IMR-90 (cell line): ENCODE results near the gene HNF1B. TPM values are rescaled to one million over a fixed set of nuclear protein-coding genes. Genes with fewer than 3 reads are reported as not detected.

ENCODE experiments used
- ATAC-seq: fragments of 200-7000 bp; cut with Tn5 transposase; 2 replicates; pipeline ENCODE4 v1.9.1; 2020; ENCODE audit warnings: low read depth, mild to moderate bottlenecking, moderate library complexity
- BruUV-seq: library from RNA; stranded (reverse); fragments of 400-500 nt; replicated peaks from 2 replicates; lab custom pipeline; 2021; lab: Mats Ljungman, UMichigan
- CTCF ChIA-PET: fragments of 300-600 bp; formaldehyde crosslinking; extraction: SDS; loops from one replicate; lab custom pipeline; 2021; ENCODE audit warnings: antibody characterized with exemption; lab: Yijun Ruan, JAX
- POLR2A ChIA-PET: fragments of 300-600 bp; sonication (Branson Sonifier 250); formaldehyde crosslinking; loops from one replicate; lab custom pipeline; 2022; ENCODE audit warnings: antibody characterized with exemption; ENCODE audit not compliant: unreplicated experiment; lab: Charles Lee
- DNase-seq: peaks from one replicate; pipeline ENCODE4 v3.0.0; 2013
- H2AFZ ChIP-seq: replicated peaks from 2 replicates; pipeline ENCODE3; 2013; ENCODE audit warnings: low read length, mild to moderate bottlenecking; ENCODE audit not compliant: poor library complexity
- H2AK5ac ChIP-seq: 2 replicates; pipeline ENCODE4 v1.6.1; 2013; ENCODE audit warnings: low read depth, low read length, inconsistent platforms
- H2AK9ac ChIP-seq: replicated peaks from 2 replicates; pipeline ENCODE3; 2013; ENCODE audit warnings: mild to moderate bottlenecking, low read depth, low read length, moderate library complexity; ENCODE audit not compliant: poor library complexity
- H2BK120ac ChIP-seq: 2 replicates; pipeline ENCODE4 v1.6.1; 2013; ENCODE audit warnings: low read depth, low read length, inconsistent platforms
- H2BK15ac ChIP-seq: 3 replicates; pipeline ENCODE4 v1.6.1; 2013; ENCODE audit warnings: low read depth, low read length, inconsistent platforms
- H2BK20ac ChIP-seq: 2 replicates; pipeline ENCODE4 v1.6.1; 2013; ENCODE audit warnings: low read depth, mild to moderate bottlenecking, inconsistent platforms, low read length, moderate library complexity
- H2BK5ac ChIP-seq: 2 replicates; pipeline ENCODE4 v1.6.1; 2013; ENCODE audit warnings: mild to moderate bottlenecking, low read depth, low read length, inconsistent platforms; ENCODE audit not compliant: poor library complexity, severe bottlenecking
- H3K14ac ChIP-seq: replicated peaks from 2 replicates; pipeline ENCODE4 v1.6.1; 2013; ENCODE audit warnings: low read depth, low read length, inconsistent platforms
- H3K18ac ChIP-seq: 2 replicates; pipeline ENCODE4 v1.6.1; 2013; ENCODE audit warnings: low read depth, low read length, control low read depth
- H3K23ac ChIP-seq: 2 replicates; pipeline ENCODE4 v1.6.1; 2013; ENCODE audit warnings: low read depth, low read length, inconsistent platforms
- H3K27ac ChIP-seq: 2 replicates; pipeline ENCODE4 v1.5.1; 2013; ENCODE audit warnings: mild to moderate bottlenecking, control low read depth, low read length; ENCODE audit not compliant: insufficient read depth
- H3K27me3 ChIP-seq: 2 replicates; pipeline ENCODE4 v1.6.1; 2013; ENCODE audit warnings: low read length; ENCODE audit not compliant: control insufficient read depth, insufficient read depth
- H3K36me3 ChIP-seq: 2 replicates; pipeline ENCODE4 v1.6.1; 2013; ENCODE audit warnings: low read length, mixed read lengths; ENCODE audit not compliant: control insufficient read depth, insufficient read depth
- H3K4ac ChIP-seq: 2 replicates; pipeline ENCODE4 v1.6.1; 2013; ENCODE audit warnings: low read depth, low read length, inconsistent platforms
- H3K4me1 ChIP-seq: 2 replicates; pipeline ENCODE4 v1.6.1; 2013; ENCODE audit warnings: low read length, mixed read lengths; ENCODE audit not compliant: control insufficient read depth, insufficient read depth
- H3K4me2 ChIP-seq: 2 replicates; pipeline ENCODE4 v1.6.1; 2013; ENCODE audit warnings: low read depth, mild to moderate bottlenecking, control low read depth, low read length, moderate library complexity
- H3K4me3 ChIP-seq: 2 replicates; pipeline ENCODE4 v1.5.1; 2013; ENCODE audit warnings: low read depth, mild to moderate bottlenecking, control low read depth, low read length, moderate library complexity; ENCODE audit not compliant: insufficient read depth
- H3K56ac ChIP-seq: 2 replicates; pipeline ENCODE4 v1.6.1; 2013; ENCODE audit warnings: low read length, inconsistent platforms; ENCODE audit not compliant: insufficient read depth; ENCODE audit errors: extremely low read depth
- H3K79me1 ChIP-seq, 2 experiments: 2 replicates each; pipeline ENCODE4 v1.6.1; 2013; ENCODE audit warnings: low read length in 2 of 2, inconsistent platforms in 1 of 2, low read depth in 1 of 2
- H3K9ac ChIP-seq: 2 replicates; pipeline ENCODE4 v1.6.1; 2013; ENCODE audit warnings: low read depth, low read length, control low read depth
- H3K9me1 ChIP-seq: 2 replicates; pipeline ENCODE4 v1.6.1; 2013; ENCODE audit warnings: low read length, inconsistent platforms; ENCODE audit not compliant: insufficient read depth
- H3K9me3 ChIP-seq: 2 replicates; pipeline ENCODE4 v1.6.1; 2013; ENCODE audit warnings: low read length; ENCODE audit not compliant: control insufficient read depth, insufficient read depth
- H4K20me1 ChIP-seq: 2 replicates; pipeline ENCODE4 v1.6.1; 2013; ENCODE audit warnings: low read length, inconsistent platforms; ENCODE audit not compliant: insufficient read depth
- H4K5ac ChIP-seq: 2 replicates; pipeline ENCODE4 v1.6.1; 2013; ENCODE audit warnings: mild to moderate bottlenecking, low read depth, low read length, control low read depth
- H4K8ac ChIP-seq, 2 experiments: 2 replicates each; pipeline ENCODE4 v1.6.1; 2013; ENCODE audit warnings: low read depth in 2 of 2, low read length in 2 of 2, control low read depth in 1 of 2, inconsistent platforms in 1 of 2
- H4K91ac ChIP-seq: 2 replicates; pipeline ENCODE4 v1.6.1; 2013; ENCODE audit warnings: low read depth, low read length, inconsistent platforms; ENCODE audit not compliant: insufficient read depth
- CEBPB ChIP-seq: IDR thresholded peaks from 2 replicates; pipeline ENCODE4 v1.6.1; 2012; ENCODE audit warnings: low read depth, low read length, improper control_type of control experiment
- CHD1 ChIP-seq: IDR thresholded peaks from 2 replicates; pipeline ENCODE4 v1.6.1; 2012; ENCODE audit warnings: low read depth, low read length, improper control_type of control experiment
- MAFK ChIP-seq: IDR thresholded peaks from 2 replicates; pipeline ENCODE4 v1.6.1; 2012; ENCODE audit warnings: low read depth, low read length, improper control_type of control experiment
- MAZ ChIP-seq: IDR thresholded peaks from 2 replicates; pipeline ENCODE4 v1.6.1; 2012; ENCODE audit warnings: low read depth, mild to moderate bottlenecking, low read length, improper control_type of control experiment, moderate library complexity, borderline replicate concordance
- MXI1 ChIP-seq: IDR thresholded peaks from 2 replicates; pipeline ENCODE4 v1.6.1; 2012; ENCODE audit warnings: low read depth, mild to moderate bottlenecking, low read length, moderate library complexity, borderline replicate concordance
- NFE2L2 ChIP-seq: fragments of 150-350 bp; IDR thresholded peaks from 2 replicates; pipeline ENCODE4 v1.6.1; 2016; ENCODE audit warnings: low read depth, mild to moderate bottlenecking, low read length
- RFX5 ChIP-seq: IDR thresholded peaks from 2 replicates; pipeline ENCODE4 v1.8.0; 2012; ENCODE audit warnings: low read depth, mild to moderate bottlenecking, low read length, moderate library complexity
- SMC3 ChIP-seq: fragments of 150-350 bp; IDR thresholded peaks from 2 replicates; pipeline ENCODE4 v1.6.1; 2016; ENCODE audit warnings: low read depth, mild to moderate bottlenecking, antibody characterized with exemption, low read length, moderate library complexity
- WGBS, 2 experiments: methylation state at CpG; one replicate each; pipeline versions ENCODE4 v1.1.5 to v1.1.7; 2013; ENCODE audit warnings: missing lambda C conversion rate in 2 of 2; ENCODE audit not compliant: insufficient read length in 1 of 2; ENCODE audit errors: extremely low coverage in 2 of 2; 5-methylcytosine and 5-hydroxymethylcytosine counted together
- dilution Hi-C: fragments of 300-500 bp; cut with HindIII; formaldehyde crosslinking; loops from one replicate; pipeline ENCODE4 v1.14.3; 2018; ENCODE audit warnings: low sequenced_read_pairs; ENCODE audit not compliant: unreplicated experiment
- in situ Hi-C: fragments of 300-500 bp; cut with MboI; formaldehyde crosslinking; loops from 3 replicates; pipeline ENCODE4 v1.14.3; 2019; ENCODE audit warnings: low sequenced_read_pairs, inconsistent platforms, mixed read lengths
- intact Hi-C: fragments of 100-400 bp; cut with micrococcal nuclease; formaldehyde crosslinking; loops from 2 replicates; pipeline ENCODE4 v1.10.0; 2022
- polyA plus RNA-seq, 3 experiments: library from polyadenylated mRNA; depleted of rRNA; stranded (reverse); fragments of >200 nt; gene quantifications; 2 replicates each; pipeline ENCODE4 v1.2.3, GENCODE V29; 2012; ENCODE audit warnings: low replicate concordance in 1 of 3
- total RNA-seq: library from RNA; depleted of rRNA; stranded (reverse); fragments of >200 nt; gene quantifications from 2 replicates; pipeline ENCODE4 v1.2.3, GENCODE V29; 2012
- TF ChIP-seq, protein P1 (sequence below): fragments of 150-350 bp; IDR thresholded peaks from 2 replicates; pipeline ENCODE4 v1.6.1; 2016; ENCODE audit warnings: low read depth, mild to moderate bottlenecking, low read length, moderate library complexity, borderline replicate concordance

HNF1B gene
- total and polyA plus RNA-seq, 2 of the 4 experiments (the other 2 are of a cell fraction), result not detected

DNA sequence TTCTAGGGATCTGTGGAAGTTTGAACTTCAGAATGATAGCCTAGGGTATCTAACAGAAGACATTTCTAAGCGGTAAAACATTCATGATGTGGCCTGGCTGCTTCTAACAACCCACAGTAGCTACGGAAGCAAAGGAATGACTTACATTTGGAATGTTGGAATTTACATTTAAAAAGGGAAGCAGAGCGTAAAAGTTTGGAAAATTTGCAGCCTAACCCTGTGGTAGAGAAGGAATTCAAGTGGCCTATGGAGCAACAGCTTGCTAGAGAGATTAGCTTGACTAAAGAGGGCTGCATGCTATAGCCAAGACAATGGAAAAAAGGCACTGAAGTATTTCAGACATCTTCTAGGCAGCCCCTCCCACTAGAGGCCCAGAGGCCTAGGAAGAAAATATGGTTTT, 50.1 kb downstream of the HNF1B start:
- ATAC-seq (no peak), DNase-seq (no peak)
- H2AK9ac ChIP-seq, result no peak overlapping the region
- H3K27me3 ChIP-seq, result peaks cover 12% of the 10 kb centered on the region; the same call in 1 of the 2 replicates
- no peak overlapping the region for H3K9ac ChIP-seq
- H3K4me1 ChIP-seq, result no peaks in the 10 kb centered on the region
- H3K79me1 ChIP-seq, result no peaks in the 10 kb centered on the region
- no peak overlapping the region for H2AFZ ChIP-seq
- H4K20me1 ChIP-seq, result no peaks in the 10 kb centered on the region
- no peak overlapping the region for H2BK5ac ChIP-seq
- no TSS peak for BruUV-seq
- H3K9me1 ChIP-seq, result 0 out of 2 replicates have a peak, but pooled peaks cover 5% of the 10 kb centered on the region
- 83% methylated on average over 2 of the region's 3 CpGs; no CpG with 5 or more reads in 1 of the 2 experiments for WGBS, 2 experiments
- no peak overlapping the region for H3K27ac ChIP-seq
- H2AK5ac ChIP-seq, result no peak overlapping the region
- no peak overlapping the region for H3K18ac ChIP-seq
- H3K4me3 ChIP-seq, result no peak overlapping the region
- intact Hi-C loops, result no loop called here
- no peak overlapping the region for H4K5ac ChIP-seq
- H2BK15ac ChIP-seq, result no peak overlapping the region
- TF ChIP-seq MXI1 (no peak), CHD1 (no peak), CEBPB (no peak), NFE2L2 (no peak), MAFK (no peak), MAZ (no peak), RFX5 (no peak), SMC3 (no peak)
- TF ChIP-seq, protein P1, sequence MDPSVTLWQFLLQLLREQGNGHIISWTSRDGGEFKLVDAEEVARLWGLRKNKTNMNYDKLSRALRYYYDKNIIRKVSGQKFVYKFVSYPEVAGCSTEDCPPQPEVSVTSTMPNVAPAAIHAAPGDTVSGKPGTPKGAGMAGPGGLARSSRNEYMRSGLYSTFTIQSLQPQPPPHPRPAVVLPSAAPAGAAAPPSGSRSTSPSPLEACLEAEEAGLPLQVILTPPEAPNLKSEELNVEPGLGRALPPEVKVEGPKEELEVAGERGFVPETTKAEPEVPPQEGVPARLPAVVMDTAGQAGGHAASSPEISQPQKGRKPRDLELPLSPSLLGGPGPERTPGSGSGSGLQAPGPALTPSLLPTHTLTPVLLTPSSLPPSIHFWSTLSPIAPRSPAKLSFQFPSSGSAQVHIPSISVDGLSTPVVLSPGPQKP, result no peak
- dilution Hi-C loops, result no loop called here
- H4K8ac ChIP-seq, result no peak overlapping the region
- peaks cover 3% of the 10 kb centered on the region; the same call in 1 of the 2 replicates for H3K9me3 ChIP-seq
- POLR2A ChIA-PET, result no interaction called here
- H3K23ac ChIP-seq, result no peak overlapping the region
- no peak overlapping the region for H3K56ac ChIP-seq
- no peak overlapping the region for H2BK20ac ChIP-seq
- no peak overlapping the region for H4K91ac ChIP-seq
- H3K36me3 ChIP-seq, result no peaks in the 10 kb centered on the region
- no peak overlapping the region for H2BK120ac ChIP-seq
- no peak overlapping the region for H3K14ac ChIP-seq
- CTCF ChIA-PET, result interaction anchor here (0.5 to 0.6 kb wide), 2 partner anchors 37 to 103 kb away, joined by 3 to 5 read pairs; no protein-coding TSS in a partner anchor
- H3K4me2 ChIP-seq, result no peak overlapping the region
- no peak overlapping the region for H3K4ac ChIP-seq
- in situ Hi-C loops, result no loop called here
